RWPE2 (cell line): ENCODE measurements around the gene DENND6B.

ENCODE experiments used
- ATAC-seq: fragments of 200-7000 bp; cut with Tn5 transposase; 3 replicates; pipeline ENCODE4 v1.9.1; 2021; ENCODE audit warnings: low read depth
- DNase-seq: peaks from one replicate; pipeline ENCODE4 v3.0.0-alpha.2; 2020; ENCODE audit warnings: low spot score
- H3K27ac ChIP-seq: fragments of 450-650 bp; 2 replicates; pipeline ENCODE4 v1.5.1; 2017; ENCODE audit warnings: mild to moderate bottlenecking; ENCODE audit not compliant: poor library complexity, severe bottlenecking
- H3K27me3 ChIP-seq: fragments of 250-450 bp; sonication (Bioruptor Pico); 2 replicates; pipeline ENCODE4 v1.5.1; 2021; ENCODE audit warnings: mild to moderate bottlenecking, moderate library complexity; ENCODE audit not compliant: insufficient read depth, poor library complexity, severe bottlenecking
- H3K36me3 ChIP-seq: fragments of 250-450 bp; sonication (Bioruptor Pico); 2 replicates; pipeline ENCODE4 v1.5.1; 2020; ENCODE audit warnings: low read depth, mild to moderate bottlenecking, moderate library complexity
- H3K4me1 ChIP-seq: fragments of 250-450 bp; sonication (Bioruptor Pico); 2 replicates; pipeline ENCODE4 v1.5.1; 2021; ENCODE audit warnings: mild to moderate bottlenecking, moderate library complexity; ENCODE audit not compliant: insufficient read depth, poor library complexity, severe bottlenecking
- H3K4me3 ChIP-seq: fragments of 250-450 bp; sonication (Bioruptor Pico); 2 replicates; pipeline ENCODE4 v1.5.1; 2021; ENCODE audit warnings: mild to moderate bottlenecking, moderate library complexity; ENCODE audit not compliant: severe bottlenecking
- H3K9me3 ChIP-seq: fragments of 250-450 bp; sonication (Bioruptor Pico); 2 replicates; pipeline ENCODE4 v1.5.1; 2021; ENCODE audit warnings: mild to moderate bottlenecking, moderate library complexity; ENCODE audit not compliant: severe bottlenecking
- TF ChIP-seq, protein P1 (sequence below): fragments of 450-650 bp; IDR thresholded peaks from one replicate; pipeline ENCODE4 v1.5.1; 2017; ENCODE audit warnings: mild to moderate bottlenecking, moderate library complexity; ENCODE audit not compliant: poor library complexity, severe bottlenecking

The DENND6B gene

DNA sequence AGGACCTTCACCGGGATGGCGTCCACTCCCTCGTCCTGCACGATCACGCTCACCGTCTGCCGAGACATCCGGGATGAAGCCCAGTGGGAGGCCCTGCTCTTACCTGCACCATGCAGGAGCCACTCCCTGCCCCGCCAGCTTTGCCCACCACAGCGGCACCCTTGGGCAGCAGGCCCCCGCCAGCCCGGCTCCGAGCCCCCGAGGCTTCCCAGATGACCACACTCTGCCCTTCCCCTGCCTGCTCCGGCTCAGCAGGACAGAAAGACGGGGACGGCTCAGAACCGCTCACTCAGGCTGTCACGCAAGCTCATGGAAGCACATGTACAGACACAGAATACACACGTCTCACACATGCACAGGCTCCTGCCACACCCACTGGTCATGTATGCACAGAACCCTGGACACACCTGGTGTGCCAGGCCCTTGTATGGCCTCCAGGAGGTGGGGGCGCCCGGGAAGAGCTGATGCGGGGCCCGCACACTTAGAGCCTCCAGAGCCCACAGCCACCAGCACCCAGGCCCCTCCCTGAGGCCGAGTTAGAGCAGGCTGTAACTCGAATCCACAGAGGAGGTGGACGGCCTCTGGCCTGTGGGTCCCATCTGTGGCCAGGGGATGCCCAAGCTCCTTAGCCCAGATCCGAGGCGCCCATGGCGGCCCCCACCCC lies 47.7 kb downstream of the DENND6B start:
- Histone ChIP-seq H3K36me3 (peaks cover 78% of the 10 kb centered on the region), H3K27ac (peak overlapping the region; percentile 3), H3K27me3 (no peaks in the 10 kb centered on the region), H3K9me3 (no peaks in the 10 kb centered on the region), H3K4me3 (no peak overlapping the region), H3K4me1 (peaks cover 11% of the 10 kb centered on the region)
- ATAC-seq (no peak), DNase-seq (no peak)
- TF ChIP-seq, protein P1, sequence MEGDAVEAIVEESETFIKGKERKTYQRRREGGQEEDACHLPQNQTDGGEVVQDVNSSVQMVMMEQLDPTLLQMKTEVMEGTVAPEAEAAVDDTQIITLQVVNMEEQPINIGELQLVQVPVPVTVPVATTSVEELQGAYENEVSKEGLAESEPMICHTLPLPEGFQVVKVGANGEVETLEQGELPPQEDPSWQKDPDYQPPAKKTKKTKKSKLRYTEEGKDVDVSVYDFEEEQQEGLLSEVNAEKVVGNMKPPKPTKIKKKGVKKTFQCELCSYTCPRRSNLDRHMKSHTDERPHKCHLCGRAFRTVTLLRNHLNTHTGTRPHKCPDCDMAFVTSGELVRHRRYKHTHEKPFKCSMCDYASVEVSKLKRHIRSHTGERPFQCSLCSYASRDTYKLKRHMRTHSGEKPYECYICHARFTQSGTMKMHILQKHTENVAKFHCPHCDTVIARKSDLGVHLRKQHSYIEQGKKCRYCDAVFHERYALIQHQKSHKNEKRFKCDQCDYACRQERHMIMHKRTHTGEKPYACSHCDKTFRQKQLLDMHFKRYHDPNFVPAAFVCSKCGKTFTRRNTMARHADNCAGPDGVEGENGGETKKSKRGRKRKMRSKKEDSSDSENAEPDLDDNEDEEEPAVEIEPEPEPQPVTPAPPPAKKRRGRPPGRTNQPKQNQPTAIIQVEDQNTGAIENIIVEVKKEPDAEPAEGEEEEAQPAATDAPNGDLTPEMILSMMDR = no peak

DNA sequence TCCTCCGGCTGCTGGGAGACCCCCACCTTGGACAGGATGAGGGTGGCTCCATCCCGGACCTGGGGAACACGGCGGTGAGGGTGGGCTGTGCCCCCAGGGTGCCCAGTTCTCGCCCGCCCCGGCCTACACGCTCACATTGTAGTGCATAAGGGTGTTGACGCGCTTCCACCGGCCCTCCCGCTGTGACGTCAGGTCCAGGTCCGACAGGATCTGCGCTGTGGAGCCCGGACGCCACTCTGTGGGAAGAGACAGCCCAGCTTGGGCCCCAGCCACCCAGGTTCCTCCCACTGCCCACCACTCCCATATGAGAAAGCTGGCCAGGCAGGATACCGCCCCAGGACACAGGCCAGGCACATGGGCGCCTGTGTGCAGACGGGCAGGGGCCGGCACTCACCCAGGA lies 48.4 kb downstream of the DENND6B start:
- Histone ChIP-seq H3K27ac (no peak overlapping the region), H3K36me3 (peaks cover 81% of the 10 kb centered on the region), H3K27me3 (no peaks in the 10 kb centered on the region), H3K4me3 (no peak overlapping the region), H3K4me1 (peaks cover 11% of the 10 kb centered on the region), H3K9me3 (no peaks in the 10 kb centered on the region)
- DNase-seq (no peak), ATAC-seq (no peak)
- TF ChIP-seq, protein P1 = no peak

DNA sequence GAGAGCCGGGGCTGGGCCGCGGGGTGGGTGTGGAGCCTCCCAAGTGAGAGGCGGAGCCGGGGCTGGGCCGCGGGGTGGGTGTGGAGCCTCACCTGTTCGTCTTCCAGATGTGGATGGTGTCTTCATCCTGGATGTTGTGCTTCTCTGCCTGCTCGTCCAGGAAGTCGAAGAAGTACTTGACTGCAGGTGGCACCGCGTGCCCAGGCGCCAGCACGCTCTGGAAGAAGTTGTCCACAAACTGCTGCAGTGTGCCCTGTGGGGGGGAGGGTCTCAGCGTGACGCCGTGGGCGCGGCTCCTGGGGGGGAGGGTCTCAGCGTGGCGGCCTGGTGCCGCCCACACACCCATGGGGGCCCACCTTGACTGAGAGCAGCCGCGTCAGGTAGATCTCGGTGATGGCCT lies 49.1 kb downstream of the DENND6B start:
- no peaks in the 10 kb centered on the region for H3K27me3 ChIP-seq
- H3K4me1 ChIP-seq = peaks cover 8% of the 10 kb centered on the region
- peaks cover 77% of the 10 kb centered on the region for H3K36me3 ChIP-seq
- no peaks in the 10 kb centered on the region for H3K9me3 ChIP-seq
- TF ChIP-seq, protein P1 = no peak
- H3K4me3 ChIP-seq = no peak overlapping the region
- ATAC-seq (no peak), DNase-seq (no peak)
- no peak overlapping the region for H3K27ac ChIP-seq

DNA sequence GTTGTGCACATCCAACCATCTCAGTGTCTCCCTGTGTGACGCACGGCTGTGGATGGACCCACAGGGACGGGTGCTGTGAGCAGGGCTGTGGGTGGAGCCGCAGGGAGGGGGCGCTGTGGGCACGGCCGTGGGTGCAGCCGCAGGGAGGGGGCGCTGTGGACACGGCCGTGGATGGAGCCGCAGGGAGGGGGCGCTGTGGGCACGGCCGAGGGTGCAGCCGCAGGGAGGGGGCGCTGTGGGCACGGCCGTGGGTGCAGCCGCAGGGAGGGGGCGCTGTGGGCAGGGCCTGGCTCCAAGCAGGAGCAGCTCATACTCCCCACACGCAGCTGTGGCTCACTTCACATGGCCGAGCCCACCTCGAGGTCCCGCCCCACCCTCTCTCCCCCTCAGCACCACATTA lies 50.7 kb downstream of the DENND6B start:
- Histone ChIP-seq H3K27ac (no peak overlapping the region), H3K36me3 (peaks cover 65% of the 10 kb centered on the region)
- no peak for DNase-seq

More for the DNA sequence above, 50.7 kb downstream of the DENND6B start:
- H3K4me3 ChIP-seq = no peak overlapping the region
- TF ChIP-seq, protein P1 = peak; percentile 20
- peaks cover 4% of the 10 kb centered on the region for H3K4me1 ChIP-seq
- ATAC-seq = no peak; the same call in 2 of the 3 replicates
- H3K27me3 ChIP-seq = no peaks in the 10 kb centered on the region
- no peaks in the 10 kb centered on the region for H3K9me3 ChIP-seq
